ENCODE results near the gene POLR1A.

GRCh38 chr2:86029873-86030272 is 75.8 kb downstream of the POLR1A start:
- TF ChIP-seq CTCF (CRISPR knock-in tag; IDR thresholded peaks at IDR 0.05): no peak
- no peak for TF ChIP-seq ZNF572 (CRISPR knock-in tag; IDR thresholded peaks at IDR 0.05)
- TF ChIP-seq ZNF18 (CRISPR knock-in tag; IDR thresholded peaks at IDR 0.05; ENCODE audit: insufficient replicate concordance): no peak
- no peak for TF ChIP-seq THYN1 (CRISPR knock-in tag; IDR thresholded peaks at IDR 0.05; ENCODE audit: borderline replicate concordance, low read depth)
- no peak for TF ChIP-seq ZNF274 (CRISPR knock-in tag; IDR thresholded peaks at IDR 0.05)
- no peak for TF ChIP-seq ZBTB1 (CRISPR knock-in tag; IDR thresholded peaks at IDR 0.05; ENCODE audit: borderline replicate concordance)
- no peak for TF ChIP-seq MTA1 (CRISPR knock-in tag; IDR thresholded peaks at IDR 0.05; ENCODE audit: borderline replicate concordance)
- no peak for TF ChIP-seq ZNF609 (CRISPR knock-in tag; IDR thresholded peaks at IDR 0.05; ENCODE audit: borderline replicate concordance)
- no peak for TF ChIP-seq ISL2 (CRISPR knock-in tag; IDR thresholded peaks at IDR 0.05)
- no peak for TF ChIP-seq EZH2 (conservative IDR thresholded peaks at IDR 0.05; ENCODE audit: low read depth, low read length)
- no peak for TF ChIP-seq TAF1 (CRISPR knock-in tag; IDR thresholded peaks at IDR 0.05)
- no peak for TF ChIP-seq SP1 (IDR thresholded peaks at IDR 0.05)
- no peak for TF ChIP-seq SP1 (CRISPR knock-in tag; IDR thresholded peaks at IDR 0.05)
- TF ChIP-seq REST (IDR thresholded peaks at IDR 0.05; ENCODE audit: borderline replicate concordance in 1 of 2, low read depth in 1 of 2, low read length in 2 of 2): no peak
